GM21737 (cell line): ENCODE measurements around the gene PCNX4.
"Not testable (repeated sequence)": the region's sequence is repeated elsewhere in the genome, so short reads cannot be mapped to it uniquely, and the experiment has no call there.

ENCODE experiments used
- ATAC-seq: cut with Tn5 transposase; IDR thresholded peaks from one replicate; pipeline ENCODE4 v1.9.1; 2021; ENCODE audit warnings: mild to moderate bottlenecking, moderate library complexity; ENCODE audit not compliant: unreplicated experiment

Gene PCNX4

DNA sequence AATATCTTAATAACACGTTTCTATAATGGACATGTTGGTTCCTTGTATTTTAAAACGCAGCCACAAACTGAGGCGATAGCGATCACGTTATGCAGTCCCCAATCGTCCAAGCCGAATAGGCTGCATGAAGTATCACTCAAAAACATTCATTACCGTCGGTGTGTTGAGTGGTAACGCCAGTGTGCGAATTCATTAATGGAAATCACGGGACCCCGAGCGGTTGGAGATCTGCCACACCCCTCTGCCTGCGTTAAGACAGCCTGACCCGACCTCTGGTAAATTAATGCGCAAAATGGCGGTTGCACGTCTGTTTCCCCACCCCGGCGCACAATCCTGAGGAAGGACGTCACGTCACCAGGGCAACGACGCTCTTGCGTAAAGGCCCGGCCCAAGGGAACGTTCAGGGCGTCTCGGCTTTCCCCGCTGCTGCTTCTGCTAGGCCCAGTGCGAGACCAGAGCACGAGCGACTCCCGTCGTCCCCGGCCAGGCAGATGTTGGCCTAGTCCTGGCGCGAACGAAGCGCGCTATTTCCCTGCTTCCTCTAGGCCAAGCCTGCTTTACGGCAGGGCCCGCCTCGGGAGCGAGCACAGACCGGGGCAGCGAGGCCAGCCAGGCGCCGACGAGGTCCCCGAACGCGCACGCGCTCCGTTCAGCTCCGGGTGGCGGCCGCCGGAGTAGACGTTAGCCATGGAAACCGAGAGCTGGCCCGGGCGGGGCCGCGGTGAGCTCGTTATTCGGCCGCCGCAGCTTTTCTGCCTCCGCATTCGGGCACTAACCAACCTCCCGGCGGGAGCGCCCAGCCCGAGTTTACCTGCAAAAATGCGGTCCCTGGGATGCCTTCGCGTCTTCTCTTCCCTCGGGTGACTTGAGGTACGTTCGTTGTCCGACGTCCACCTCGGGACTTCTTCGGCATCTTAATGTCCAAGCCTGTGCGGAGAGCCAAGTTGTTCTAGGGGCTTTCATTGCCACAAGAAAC is at the start of gene PCNX4:
Gene PCNX4 (plus strand): TSS at position 374 of the 976 bp plus-strand sequence. CDS start 15,716 bp downstream, outside the sequence.
- peak; percentile 95 for ATAC-seq

- not testable (repeated sequence) for ATAC-seq
Observed at GRCh38 chr14:60047976-60048375, 43.7 kb upstream of the PCNX4 start.

DNA sequence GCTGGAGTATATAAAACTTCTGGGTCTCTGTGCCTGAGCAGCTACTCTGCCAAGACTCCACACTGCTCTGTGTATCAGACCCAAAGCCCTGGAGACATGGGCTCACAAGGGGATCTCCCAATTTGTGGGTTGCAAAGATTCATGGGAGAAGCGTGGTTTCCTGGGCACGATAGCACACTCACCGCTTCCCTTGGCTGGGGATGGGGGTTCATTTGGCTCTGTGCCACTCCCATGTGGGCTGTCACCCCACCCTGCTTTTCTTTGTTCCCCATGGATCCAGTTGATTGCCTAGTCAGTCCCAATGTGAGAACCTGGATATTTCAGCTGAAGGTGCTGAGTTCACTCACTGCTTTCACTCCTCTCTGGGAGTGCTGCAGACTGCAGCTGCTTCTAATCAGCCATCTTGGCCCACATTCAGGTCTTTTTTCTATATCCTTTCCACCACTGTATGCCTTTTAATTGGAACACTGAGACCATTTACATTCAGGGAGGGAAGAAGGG is 40.0 kb upstream of the PCNX4 start:
- ATAC-seq = no peak

DNA sequence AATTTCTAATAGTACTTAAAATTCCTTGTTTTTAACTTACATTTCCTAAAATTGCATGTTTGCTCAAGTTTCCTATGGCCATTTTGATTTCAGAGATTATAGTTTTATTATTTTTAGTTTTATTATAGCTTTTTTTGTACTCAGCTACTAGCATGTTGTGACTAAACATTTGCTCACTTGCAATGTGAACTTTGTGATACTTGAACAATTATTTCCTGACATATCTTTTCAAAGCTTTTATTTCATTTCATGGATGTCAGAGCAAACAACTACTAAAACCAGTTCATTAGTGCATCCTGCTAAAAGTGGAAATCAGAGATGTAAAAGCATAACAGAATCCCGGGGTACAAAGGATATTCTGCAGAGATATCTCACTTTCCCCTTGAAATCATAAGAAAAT is 33.6 kb upstream of the PCNX4 start:
- ATAC-seq = no peak

DNA sequence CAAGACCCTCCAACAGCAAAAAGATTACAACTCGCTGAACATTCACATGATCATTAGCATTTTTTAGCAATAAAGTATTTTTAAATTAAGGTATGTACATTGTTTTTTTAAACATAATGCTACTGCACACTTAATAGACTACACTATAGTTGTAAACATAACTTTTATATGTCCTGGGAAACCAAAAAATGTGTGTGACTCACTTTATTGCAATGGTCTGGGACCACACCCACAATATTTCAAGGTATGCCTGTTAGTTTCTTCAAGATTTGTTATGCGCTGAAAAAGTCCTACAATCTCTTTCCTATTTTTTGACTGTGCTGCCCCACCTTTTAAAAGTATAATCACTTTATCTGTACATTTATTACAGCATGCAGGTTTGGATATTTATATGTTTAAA is 30.4 kb upstream of the PCNX4 start:
- ATAC-seq = no peak

GRCh38 chr14:60064491-60065072 is 27.1 kb upstream of the PCNX4 start:
- no peak for ATAC-seq

- no peak for ATAC-seq
Observed at GRCh38 chr14:60067882-60068281, 23.8 kb upstream of the PCNX4 start.

DNA sequence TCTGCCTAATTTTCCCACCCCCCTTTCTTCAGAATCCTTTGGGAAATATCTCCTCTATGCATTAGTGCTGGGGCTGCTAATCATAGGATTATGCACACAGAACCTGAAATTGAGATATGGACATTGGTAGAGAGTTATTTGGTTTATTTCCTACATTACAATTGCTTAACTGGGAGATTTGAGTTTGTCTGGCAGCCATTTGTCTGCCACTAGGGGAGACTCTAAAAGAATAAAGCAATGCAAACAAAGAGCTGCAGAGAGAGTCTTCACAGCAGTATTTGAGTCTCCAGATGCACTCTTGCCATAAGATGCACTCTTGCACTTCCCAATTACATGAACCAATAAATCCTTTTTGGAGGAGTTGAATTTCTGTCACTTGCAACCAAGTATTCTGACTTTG is 12.0 kb upstream of the PCNX4 start:
- no peak for ATAC-seq

DNA sequence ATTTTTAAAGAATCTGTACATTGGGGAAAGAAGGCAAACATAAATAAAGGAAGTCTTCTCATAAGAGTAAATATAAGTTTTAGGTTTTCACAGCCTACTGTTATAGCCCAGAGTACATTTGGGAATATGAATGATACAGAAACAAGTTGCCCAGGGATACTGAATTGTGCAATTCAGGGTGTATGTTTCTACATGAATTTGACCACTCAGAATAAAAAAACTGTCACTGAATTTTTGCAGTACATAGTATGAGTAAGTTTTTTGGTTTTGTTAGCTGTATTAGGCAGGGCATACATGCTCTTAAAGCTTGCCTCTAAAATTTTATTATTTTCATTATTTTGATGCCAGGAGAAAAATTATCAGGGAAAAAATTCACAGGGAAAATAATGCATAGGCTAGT is 6.6 kb upstream of the PCNX4 start:
- no peak for ATAC-seq

DNA sequence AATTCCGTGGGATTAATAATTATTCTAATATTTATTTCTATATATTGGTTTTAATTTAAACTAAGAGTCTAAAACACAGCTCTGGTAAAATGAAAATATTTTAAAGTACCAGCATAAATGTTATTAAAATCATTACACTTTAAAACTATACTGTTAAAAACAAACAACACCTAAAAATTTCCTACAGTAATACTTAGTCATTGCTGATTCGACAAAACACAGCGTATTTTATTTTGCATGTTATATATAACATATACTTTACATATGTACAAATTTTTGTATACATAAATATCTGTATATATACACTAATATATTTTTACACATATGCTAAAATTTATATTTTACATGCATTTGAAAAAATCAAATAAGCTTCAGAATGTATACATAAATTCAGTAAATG is 6.0 kb upstream of the PCNX4 start:
- ATAC-seq = no peak

- no peak for ATAC-seq
Observed at GRCh38 chr14:60087668-60088067, 4.1 kb upstream of the PCNX4 start.

GRCh38 chr14:60089221-60089620 is 2.5 kb upstream of the PCNX4 start:
- no peak for ATAC-seq

GRCh38 chr14:60090864-60091519 is 731 bp upstream of the PCNX4 start:
- no peak for ATAC-seq

DNA sequence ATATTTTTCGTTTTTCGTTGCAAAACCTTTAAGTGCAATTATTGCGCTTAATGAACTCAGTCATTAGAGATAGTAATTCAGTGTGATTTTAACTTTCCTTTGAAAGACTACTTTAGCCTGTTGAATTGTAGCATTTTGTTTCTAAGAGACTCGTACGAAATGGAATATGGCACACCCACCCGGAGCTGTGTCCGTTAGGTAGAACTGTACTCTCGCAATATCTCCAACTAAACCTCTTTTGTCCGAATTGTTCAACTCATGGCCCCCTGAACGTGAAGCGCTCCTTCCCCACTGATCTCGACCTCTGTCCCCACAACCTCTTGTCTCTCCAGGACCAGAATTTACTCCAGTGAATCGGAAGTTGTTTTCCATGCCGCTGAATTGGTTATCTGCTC is 800 bp downstream of the PCNX4 start:
- ATAC-seq = no peak

GRCh38 chr14:60093080-60093479 is 1.4 kb downstream of the PCNX4 start:
- no peak for ATAC-seq

DNA sequence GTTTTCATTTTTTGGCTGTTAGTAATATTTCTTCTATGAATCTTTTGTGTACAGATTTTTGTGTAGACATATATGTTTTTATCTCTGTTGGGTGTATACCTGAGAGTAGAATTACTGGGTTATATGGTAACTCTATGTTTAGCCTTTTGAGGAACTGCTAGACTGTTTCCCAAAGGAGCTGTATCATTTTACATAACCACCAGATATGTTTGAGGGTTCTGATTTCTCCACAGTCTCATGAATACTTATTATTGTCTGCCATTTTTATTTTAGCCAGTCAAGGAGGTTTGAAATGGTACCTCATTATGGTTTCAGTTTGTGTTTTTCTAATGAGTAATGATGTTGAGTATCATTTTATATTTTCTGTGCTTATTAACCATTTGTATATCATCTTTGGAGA is 1.9 kb downstream of the PCNX4 start:
- ATAC-seq = no peak

DNA sequence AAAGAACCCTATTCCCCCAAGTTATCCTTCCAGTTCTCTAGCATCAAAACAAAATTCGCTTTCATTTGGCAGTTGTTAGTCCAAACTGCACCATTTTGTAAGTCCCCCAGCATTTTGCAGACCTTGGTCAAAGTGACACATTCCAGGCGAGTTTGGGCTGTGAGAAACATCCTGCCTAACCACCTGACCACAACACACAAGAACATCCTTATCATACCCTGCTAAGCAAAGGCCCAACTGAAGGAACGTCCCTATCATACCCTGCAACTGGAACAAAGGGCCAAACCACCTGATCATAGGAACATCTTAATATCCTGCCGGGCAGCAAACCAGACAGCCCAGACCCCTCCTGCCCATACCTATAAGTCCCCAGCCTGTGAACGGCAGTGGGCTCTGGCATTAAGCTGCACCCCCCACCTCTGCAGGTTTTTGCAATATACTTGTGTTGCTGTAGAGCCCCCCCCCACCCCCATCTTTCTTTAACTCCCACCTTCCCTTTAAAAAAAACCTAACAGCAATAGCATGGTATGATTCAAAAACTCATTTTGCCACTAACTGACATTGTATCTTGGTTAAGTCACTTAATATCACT is 2.7 kb downstream of the PCNX4 start:
- no peak for ATAC-seq

DNA sequence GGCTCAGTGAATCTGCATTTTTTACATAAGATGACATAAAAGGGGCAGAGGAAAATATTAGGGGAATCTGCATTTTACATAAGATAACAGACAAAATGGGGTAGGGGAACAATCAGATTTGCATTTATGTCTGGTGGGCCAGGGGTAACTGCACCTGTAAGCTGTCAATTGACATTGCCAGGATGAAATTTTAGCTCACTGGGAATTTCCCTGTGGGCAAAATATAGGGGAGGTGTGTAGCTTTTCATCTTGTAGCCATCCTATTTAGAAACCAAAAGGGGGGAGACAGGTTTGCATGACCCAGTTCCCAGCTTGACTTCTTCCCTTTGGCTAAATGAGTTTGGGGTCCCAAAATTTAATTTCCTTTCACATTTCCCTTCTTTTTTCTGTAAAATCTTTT is 3.5 kb downstream of the PCNX4 start:
- no peak for ATAC-seq

- no peak for ATAC-seq
Observed at GRCh38 chr14:60095781-60096450, 4.2 kb downstream of the PCNX4 start.

DNA sequence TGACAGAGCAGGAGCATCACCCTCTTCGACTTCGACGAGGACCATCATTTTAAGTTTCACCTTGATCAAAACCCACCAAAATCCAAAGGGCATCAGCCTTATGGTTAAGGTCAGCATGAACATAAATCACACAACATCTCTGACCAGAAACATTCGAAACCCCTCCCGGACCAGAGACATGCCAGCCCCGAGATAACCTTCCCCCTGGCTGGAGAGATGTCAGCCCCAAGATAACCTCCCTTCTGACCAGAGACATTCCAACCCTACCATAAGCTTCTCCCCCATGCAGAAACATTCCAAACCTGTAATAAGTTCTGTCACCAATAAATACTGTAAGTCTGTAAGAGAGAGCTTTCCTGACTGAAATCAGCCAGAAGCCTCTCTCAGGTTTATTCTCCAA is 6.3 kb downstream of the PCNX4 start:
- no peak for ATAC-seq

DNA sequence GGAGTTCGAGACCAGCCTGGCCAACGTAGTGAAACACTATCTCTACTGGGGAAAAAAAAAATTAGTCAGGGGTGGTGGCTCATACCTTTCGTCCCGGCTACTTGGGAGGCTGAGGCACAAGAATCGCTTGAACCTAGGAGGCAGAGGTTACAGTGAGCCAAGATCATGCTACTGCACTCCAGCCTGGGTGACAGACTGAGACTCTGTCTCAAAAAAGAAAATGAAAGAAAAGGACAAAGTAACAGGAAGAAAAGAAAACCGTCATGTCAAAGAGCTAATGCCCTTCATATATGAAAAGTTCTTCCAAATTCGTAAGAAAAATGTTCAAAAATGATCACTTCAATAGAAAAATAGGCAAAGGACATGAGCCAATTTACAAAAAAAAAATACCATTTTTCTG is 8.1 kb downstream of the PCNX4 start:
- ATAC-seq = not testable (repeated sequence)
